Fibroblast of skin of right biceps (primary cell): Measurements from ENCODE around the gene HSPA1A.

Experiments used
- DNase-seq: peaks from one replicate; pipeline ENCODE4 v3.0.0-alpha.2; 2013

HSPA1A gene

GRCh38 chr6:31865205-31866118 is 50.1 kb downstream of the HSPA1A start:
- DNase-seq = no peak
